Vein endothelial cell (primary cell): ENCODE measurements around the gene EVC2. TPM values are rescaled to one million over a fixed set of nuclear protein-coding genes. Genes with fewer than 3 reads are reported as not detected.

ENCODE experiments used
- total RNA-seq: library from RNA; depleted of rRNA; stranded (reverse); fragments of >200 nt; gene quantifications from 2 replicates; pipeline ENCODE4 v1.2.3, GENCODE V29; 2012

The EVC2 gene
- total RNA-seq = 6.2 and 7.0 TPM in 2 replicates

DNA sequence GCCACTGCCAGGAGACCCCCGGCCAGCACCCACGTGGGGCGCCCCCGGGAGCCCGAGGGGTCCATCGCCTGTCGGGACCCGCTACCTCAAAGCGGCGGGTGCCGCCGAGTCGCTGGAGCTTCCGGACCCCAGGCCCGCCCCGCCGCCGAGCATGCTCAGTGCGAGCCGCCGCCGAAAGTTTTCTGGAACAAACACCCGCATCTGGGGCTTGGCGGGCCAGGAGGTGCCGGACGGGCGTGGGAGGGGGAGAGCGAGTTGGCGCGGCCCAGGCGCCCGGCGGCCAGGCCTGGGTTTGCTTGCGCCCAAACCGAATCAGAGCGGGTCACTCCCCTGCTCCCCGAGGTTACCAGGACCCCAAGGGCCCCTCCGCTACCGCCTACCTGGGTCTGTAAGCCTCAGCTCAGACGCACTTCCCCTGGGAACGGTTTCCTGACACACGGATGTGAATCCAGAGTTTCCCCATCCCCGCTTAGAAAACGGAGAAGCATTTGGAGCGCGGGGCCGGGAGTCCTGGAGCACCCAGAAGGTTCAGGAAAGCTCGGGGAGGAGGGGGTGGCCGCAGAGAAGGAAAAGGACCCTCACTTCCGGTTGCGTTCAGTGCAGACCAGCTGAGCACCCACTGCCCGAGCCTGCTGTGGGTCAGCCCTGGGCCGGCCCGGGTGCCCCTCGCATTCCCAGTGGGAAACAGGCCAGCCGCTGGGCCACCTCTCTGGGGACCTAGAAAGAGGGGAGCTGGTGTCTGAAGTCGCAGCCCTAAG, at the start of gene EVC2:
Gene EVC2, minus strand, starts transcription at position 111 of the 758 bp plus-strand sequence. Its CDS starts 46 bp downstream, at position 65.

GRCh38 chr4:5710961-5711478, 2.7 kb upstream of the EVC2 start, which contains the start of gene EVC:
Gene EVC (plus strand): TSS chr4:5711201. CDS start chr4:5711381, 180 bp downstream.

Other genes starting within 250 kb of the EVC2 start
- gene EVC, start 2.6 kb upstream of the EVC2 start, total RNA-seq = 13.5 and 19.3 TPM in 2 replicates
- not detected in 2 replicates for gene CRMP1, start 184.5 kb upstream of the EVC2 start, total RNA-seq